GM23248 (cell line): ENCODE measurements around the gene AHSG.

Experiments used
- EZH2 ChIP-seq: fragments of 200-600 bp; sonication (generic); IDR thresholded peaks from 2 replicates; pipeline ENCODE4 v1.6.1; 2018; ENCODE audit warnings: antibody characterized with exemption, mild to moderate bottlenecking; ENCODE audit not compliant: insufficient read depth, poor library complexity, severe bottlenecking
- EZH2phosphoT487 ChIP-seq: fragments of 200-600 bp; sonication (generic); IDR thresholded peaks from 2 replicates; pipeline ENCODE4 v1.6.1; 2018; ENCODE audit warnings: antibody characterized with exemption, moderate library complexity, mild to moderate bottlenecking, low read depth; ENCODE audit not compliant: insufficient read depth

DNA sequence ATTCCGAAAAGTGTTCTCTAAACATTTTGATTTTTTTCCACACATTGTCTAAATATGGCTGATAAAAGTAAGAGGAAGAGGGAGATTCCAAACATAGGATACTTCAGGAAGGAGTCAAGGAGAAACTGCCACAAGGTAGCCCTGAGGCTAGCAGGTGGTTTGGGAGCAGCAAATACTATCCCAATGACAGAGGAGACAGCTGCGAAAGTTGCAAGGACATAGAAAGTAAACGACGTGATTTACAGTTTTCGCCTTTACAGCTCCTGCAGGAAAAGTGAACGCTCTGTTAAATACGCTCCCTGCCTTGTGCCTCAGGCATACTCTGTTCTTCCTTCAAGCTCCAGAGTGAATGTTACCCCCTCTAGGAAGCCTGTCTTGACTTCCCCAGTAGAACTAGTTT is 23.7 kb downstream of the AHSG start:
- TF ChIP-seq EZH2, result no peak
- no peak for TF ChIP-seq EZH2phosphoT487
